Fibroblast of skin of right biceps (primary cell): ENCODE results near the gene NFIB.

ENCODE experiments used
- DNase-seq: peaks from one replicate; pipeline ENCODE4 v3.0.0-alpha.2; 2013

NFIB gene

GRCh38 chr9:14095277-14095676 lies 218.7 kb downstream of the NFIB start:
- DNase-seq = no peak

DNA sequence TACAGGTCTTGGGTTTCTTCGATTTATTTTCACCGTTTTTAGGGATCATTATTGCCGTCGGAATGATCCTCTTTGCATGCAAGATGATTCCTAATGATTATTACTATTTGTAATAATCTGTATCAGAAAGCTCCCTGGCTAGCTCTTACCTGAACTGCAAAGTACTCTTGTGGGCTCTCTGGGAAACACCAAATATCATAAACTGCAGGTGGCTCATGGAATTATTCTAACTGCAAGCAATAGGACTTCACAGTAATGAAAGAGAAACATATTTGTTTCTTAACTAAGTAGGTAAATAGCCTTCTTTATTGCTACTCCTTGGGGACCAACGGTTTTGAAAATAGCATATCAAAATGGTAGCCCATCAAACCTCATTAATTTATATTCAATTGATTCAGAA lies 219.4 kb downstream of the NFIB start:
- DNase-seq = no peak

DNA sequence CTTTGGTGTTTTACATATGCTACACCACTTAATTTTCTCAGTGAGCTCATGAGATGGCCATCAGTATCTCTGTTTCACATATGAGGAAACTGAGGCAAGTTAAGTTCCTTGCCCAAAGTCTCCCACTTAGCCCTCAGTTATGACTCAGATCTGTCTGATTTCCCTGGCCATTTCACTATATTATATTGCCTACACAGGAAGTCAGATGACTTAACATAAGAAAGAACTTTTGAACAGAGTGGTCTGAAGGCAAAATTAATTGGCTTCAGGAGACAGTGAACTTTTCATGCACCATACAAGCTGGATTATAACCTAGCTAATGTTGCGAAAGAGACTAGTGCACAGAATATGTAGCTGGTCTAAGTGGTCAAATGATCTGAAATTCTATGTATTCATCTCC lies 221.6 kb downstream of the NFIB start:
- DNase-seq = peak; percentile 18

- DNase-seq = peak; percentile 32
Observed at GRCh38 chr9:14089051-14089803, 224.7 kb downstream of the NFIB start.

DNA sequence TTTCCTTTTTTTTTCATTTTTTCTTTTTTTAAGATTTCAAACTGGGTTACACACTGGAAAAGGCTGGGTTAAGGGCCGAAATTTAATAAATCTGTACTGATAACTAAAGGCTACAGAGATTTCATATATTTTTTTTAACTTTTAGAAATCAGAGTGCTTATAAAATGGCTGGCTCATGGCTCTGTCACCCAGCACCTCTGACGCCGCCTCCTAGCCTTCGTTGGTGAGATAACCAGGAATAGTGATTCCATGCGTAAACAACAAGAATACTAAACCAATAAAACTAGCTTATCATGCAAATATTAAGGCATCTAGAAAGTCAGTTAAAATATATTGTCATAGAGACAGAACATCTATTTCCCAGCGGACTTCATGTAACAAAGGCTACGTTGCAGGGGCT lies 226.4 kb downstream of the NFIB start:
- no peak for DNase-seq

DNA sequence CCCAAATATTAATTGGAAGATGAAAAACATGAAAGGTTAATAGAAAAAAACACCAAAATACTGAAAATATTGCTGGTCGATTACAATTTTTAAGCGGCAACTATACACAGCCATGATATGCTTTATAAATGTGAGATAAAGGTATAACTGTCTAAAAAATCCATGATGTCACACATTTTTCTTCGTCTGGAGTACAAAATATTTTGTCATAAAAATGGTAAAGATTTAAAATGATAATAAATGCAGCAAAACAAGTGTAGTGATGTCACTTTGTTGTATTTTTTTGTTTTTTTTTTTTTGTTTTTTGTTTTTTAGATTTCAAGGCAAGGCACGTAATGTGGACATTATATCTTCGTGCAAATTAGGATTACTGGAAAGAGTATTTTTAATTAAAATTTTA lies 227.4 kb downstream of the NFIB start:
- DNase-seq = no peak

GRCh38 chr9:14085810-14086209 lies 228.1 kb downstream of the NFIB start:
- no peak for DNase-seq

- DNase-seq = no peak
Observed at GRCh38 chr9:14084867-14085266, 229.1 kb downstream of the NFIB start.

GRCh38 chr9:14083366-14083765 lies 230.6 kb downstream of the NFIB start:
- DNase-seq = no peak

- DNase-seq = no peak
Observed at GRCh38 chr9:14082732-14083131, 231.2 kb downstream of the NFIB start.

DNA sequence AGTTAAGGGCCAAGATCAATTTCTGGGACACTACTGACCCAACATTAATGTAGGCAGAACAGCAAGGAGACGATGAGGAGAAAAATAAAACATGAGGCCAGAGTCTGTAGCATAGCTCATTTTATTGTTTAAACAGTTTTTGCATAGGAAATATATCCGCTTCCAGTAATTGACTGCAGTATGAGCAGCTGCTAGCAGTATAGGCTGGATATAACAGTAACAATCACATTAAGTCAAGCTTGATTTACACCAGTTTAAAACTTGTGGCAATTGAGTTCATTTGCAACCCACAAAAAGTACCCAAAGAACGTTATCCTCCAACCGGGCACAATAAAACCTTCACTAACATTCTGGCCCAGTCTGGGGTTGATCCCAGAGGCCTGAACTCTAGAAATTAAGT lies 232.2 kb downstream of the NFIB start:
- DNase-seq = no peak

- DNase-seq = peak; percentile 86
Observed at GRCh38 chr9:14080959-14081542, 232.9 kb downstream of the NFIB start.

DNA sequence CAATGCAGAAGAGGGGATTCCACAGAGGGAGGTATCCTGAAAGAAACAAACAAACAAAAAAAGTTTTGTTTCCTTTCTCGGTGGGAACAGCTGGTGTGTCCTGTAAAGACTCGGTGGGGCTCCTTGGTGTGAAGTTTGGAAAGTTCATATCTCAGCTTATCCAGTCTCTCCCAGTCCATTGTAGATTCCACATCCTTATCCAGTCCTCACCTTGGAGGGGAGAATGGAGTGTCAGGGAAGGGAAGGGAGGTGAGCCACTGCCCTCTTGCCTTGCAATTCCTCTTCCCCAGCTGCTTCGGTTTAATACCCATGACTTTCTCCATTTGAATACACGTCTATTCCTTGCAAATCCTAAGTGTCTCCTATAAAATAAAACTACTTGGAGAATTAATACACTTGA lies 234.5 kb downstream of the NFIB start:
- DNase-seq = no peak

DNA sequence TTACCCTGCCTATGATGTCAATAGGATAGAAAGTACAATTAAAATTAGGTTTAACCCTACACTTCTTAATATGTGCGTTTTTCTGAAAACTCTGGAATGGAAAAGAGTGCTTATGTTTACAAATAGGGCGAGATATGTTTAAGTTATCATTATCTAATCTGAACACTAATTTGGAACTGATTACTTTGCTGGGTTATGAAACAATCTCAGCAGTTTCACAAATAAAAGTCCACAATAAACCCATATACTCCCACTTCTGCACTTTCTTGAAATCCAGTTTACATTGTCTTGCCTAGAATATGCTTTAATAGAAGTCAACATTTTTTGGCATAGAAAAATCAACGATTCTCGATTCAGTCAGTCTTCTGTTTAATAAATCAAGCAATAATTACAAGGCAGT lies 236.3 kb downstream of the NFIB start:
- no peak for DNase-seq

- no peak for DNase-seq
Observed at GRCh38 chr9:14075218-14075617, 238.7 kb downstream of the NFIB start.

DNA sequence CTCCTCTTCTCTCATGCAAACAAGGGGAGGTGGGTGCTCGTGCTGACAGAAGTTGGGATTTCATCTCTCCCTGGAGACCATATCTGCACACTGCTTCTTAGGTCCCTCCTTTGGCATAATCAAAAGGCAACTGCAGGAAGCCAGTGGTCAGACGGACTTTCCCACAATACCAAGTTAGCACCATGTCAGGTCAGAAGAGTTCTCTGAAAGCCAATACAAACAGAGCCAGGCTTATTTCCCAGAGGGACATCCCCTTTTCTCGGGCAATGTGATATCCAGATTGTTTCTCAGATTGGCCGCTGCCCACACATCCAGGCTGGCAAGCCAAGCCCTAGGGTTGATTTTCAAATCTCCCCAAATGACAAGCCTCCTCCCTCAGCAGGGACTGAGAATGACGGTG lies 241.1 kb downstream of the NFIB start:
- no peak for DNase-seq

DNA sequence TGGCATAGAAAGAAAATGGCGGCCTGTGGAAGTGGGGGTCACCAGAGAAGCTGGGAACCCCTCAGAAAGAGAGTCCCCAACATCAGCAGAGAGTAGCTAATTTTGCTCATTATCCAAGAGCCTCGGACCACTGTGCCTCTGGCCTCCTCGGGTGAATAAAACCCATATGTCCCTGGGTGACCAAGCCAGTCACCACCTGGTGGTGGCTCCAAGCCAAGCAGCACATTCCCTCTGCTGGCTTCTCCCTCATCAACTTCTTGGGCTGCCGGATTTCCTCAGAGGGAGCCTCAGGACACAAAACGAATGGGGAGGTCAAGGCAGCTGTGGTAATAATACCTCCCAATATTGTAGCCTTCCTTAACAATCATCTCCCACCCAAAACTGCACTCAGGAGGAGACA lies 242.5 kb downstream of the NFIB start:
- no peak for DNase-seq

DNA sequence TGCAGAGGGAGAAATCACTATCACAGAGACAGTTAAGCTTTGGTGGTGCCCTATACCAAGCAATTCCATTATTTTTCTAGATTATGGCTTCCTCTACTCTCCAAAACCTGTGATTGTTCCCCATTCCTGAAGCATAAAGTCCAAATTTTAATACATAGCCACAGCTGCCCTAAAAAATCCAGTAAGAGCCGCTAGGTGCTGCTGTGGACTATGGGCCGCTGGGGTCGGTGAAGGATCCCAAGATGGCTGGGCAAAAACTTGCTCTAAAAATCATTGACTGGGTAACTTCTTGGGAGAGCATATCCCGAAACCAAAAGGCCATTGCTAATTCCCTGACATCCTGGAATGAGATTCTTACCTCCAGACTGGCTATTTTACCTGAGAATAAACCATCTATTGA lies 245.3 kb downstream of the NFIB start:
- DNase-seq = no peak

DNA sequence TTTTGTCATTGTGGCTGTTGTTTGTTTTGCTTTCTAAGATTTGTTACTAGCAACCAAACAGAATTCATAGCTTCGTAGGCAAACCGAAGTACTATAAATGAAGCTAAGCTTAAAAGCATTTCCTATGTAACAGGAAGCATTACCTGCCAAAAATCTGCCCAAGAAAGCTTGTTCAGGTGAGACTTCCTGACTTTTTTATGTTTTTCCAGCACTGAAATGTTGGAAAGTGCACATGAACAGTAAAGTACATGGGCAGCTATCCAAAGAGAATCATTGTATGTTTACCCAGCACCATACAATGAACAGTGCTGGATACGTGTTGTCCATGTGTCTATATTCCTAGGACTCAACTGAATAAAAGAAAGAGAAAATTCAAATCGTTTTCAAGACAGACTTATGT lies 247.1 kb downstream of the NFIB start:
- no peak for DNase-seq

- no peak for DNase-seq
Observed at GRCh38 chr9:14066032-14066431, 247.9 kb downstream of the NFIB start.

- DNase-seq = no peak
Observed at GRCh38 chr9:14064940-14065339, 249.0 kb downstream of the NFIB start.

GRCh38 chr9:14063756-14064155 lies 250.2 kb downstream of the NFIB start:
- DNase-seq = no peak

GRCh38 chr9:14062586-14063221 lies 251.2 kb downstream of the NFIB start:
- DNase-seq = peak; percentile 93

- no peak for DNase-seq
Observed at GRCh38 chr9:14061936-14062585, 251.9 kb downstream of the NFIB start.
